H1 (cell line): ENCODE measurements around the gene DRC7.

Experiments
- ATF2 ChIP-seq: IDR thresholded peaks from 2 replicates; pipeline ENCODE4 v1.6.1; 2012; ENCODE audit warnings: low read length, inconsistent platforms
- CEBPB ChIP-seq: IDR thresholded peaks from 2 replicates; pipeline ENCODE4 v1.6.1; 2012; ENCODE audit warnings: low read depth, low read length
- CHD1 ChIP-seq: IDR thresholded peaks from 2 replicates; pipeline ENCODE4 v1.6.1; 2012; ENCODE audit warnings: low read depth, low read length, improper control_type of control experiment
- CTCF ChIP-seq, 3 experiments: IDR thresholded peaks; 1 replicate in 2 of 3; 2 replicates in 1 of 3; pipeline versions ENCODE4 v1.5.1 to v1.6.1; 2011; ENCODE audit warnings: low read length in 3 of 3, mild to moderate bottlenecking in 3 of 3, inconsistent platforms in 2 of 3, low read depth in 1 of 3, moderate library complexity in 1 of 3; ENCODE audit not compliant: insufficient read depth in 1 of 3; ENCODE audit errors: control extremely low read depth in 1 of 3
- EZH2 ChIP-seq: fragments of 200-600 bp; sonication (generic); IDR thresholded peaks from 2 replicates; pipeline ENCODE4 v1.7.1; 2012; ENCODE audit warnings: low read depth, mild to moderate bottlenecking, moderate library complexity, low read length, inconsistent platforms; ENCODE audit not compliant: severe bottlenecking
- KDM1A ChIP-seq: fragments of 200-600, 300-600 bp; sonication (generic); IDR thresholded peaks from 2 replicates; pipeline ENCODE4 v1.7.1; 2016; ENCODE audit warnings: mild to moderate bottlenecking, low read length, borderline replicate concordance
- MAFK ChIP-seq: IDR thresholded peaks from 2 replicates; pipeline ENCODE4 v1.6.1; 2012; ENCODE audit warnings: low read depth, mild to moderate bottlenecking, improper control_type of control experiment, low read length
- POLR2A ChIP-seq, 2 experiments: IDR thresholded peaks; 1 replicate in 1 of 2; 2 replicates in 1 of 2; pipeline ENCODE4 v1.6.1; 2011; ENCODE audit warnings: low read depth in 2 of 2, low read length in 2 of 2, mild to moderate bottlenecking in 2 of 2; ENCODE audit errors: control extremely low read depth in 1 of 2
- SIN3A ChIP-seq, 2 experiments: IDR thresholded peaks in 1 of 2; conservative IDR thresholded peaks in 1 of 2; 2 replicates each; pipeline ENCODE4 v1.6.1; 2011 to 2012; ENCODE audit warnings: low read length in 2 of 2, improper control_type of control experiment in 1 of 2, low read depth in 1 of 2, mild to moderate bottlenecking in 1 of 2
- TCF12 ChIP-seq: IDR thresholded peaks from 2 replicates; pipeline ENCODE4 v1.6.1; 2011; ENCODE audit warnings: low read depth, mild to moderate bottlenecking, low read length
- TF ChIP-seq, protein P1 (sequence below): IDR thresholded peaks from 2 replicates; pipeline ENCODE4 v1.6.1; 2011; ENCODE audit warnings: low read depth, mild to moderate bottlenecking, low read length; ENCODE audit not compliant: insufficient read depth

DNA sequence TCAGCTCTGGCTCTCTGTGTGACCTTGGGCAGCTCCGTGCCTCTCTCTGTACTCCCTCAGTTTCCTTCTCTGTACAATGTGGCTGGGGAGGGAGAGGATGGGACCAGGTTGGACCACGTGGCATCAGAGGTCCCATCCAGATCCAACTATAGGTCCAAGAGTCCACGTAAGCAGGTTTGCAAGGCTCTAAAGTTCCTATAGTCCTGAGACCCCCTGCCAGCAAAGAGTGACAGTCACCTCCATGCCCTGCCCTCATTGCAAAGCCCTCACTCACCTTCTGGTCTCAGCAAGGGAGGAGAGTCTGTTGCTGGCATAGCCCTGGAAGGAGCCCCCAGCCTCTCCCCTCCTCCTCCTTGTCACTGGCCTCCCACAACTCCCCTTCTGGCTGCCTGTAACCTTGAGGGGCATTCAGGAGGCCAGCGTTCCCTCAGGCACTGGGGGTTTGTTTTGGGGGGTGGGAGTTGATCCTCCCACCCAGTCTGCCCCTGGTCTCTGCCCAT lies 6.1 kb upstream of the DRC7 start:
- TF ChIP-seq CTCF (IDR thresholded peaks at IDR 0.05; ENCODE audit: control extremely low read depth in 1 of 3, insufficient read depth in 1 of 3, low read depth in 1 of 3, low read length in 3 of 3) (no peak), ATF2 (no peak), CHD1 (no peak), KDM1A (no peak), POLR2A (IDR thresholded peaks at IDR 0.05; ENCODE audit: control extremely low read depth in 1 of 2, low read depth in 2 of 2, low read length in 2 of 2) (no peak), TCF12 (no peak), SIN3A (conservative IDR thresholded peaks at IDR 0.05 in 1 of 2, IDR thresholded peaks at IDR 0.05 in 1 of 2; ENCODE audit: low read depth in 1 of 2, low read length in 2 of 2) (no peak), CEBPB (no peak), MAFK (no peak), EZH2 (no peak)
- TF ChIP-seq, protein P1, sequence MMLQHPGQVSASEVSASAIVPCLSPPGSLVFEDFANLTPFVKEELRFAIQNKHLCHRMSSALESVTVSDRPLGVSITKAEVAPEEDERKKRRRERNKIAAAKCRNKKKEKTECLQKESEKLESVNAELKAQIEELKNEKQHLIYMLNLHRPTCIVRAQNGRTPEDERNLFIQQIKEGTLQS, result no peak
